Keratinocyte (primary cell): ENCODE results near the gene SLC26A9. TPM values are rescaled to one million over a fixed set of nuclear protein-coding genes. Genes with fewer than 3 reads are reported as not detected.

Experiments used
- DNase-seq: peaks from one replicate; pipeline ENCODE4 v3.0.0-alpha.2; 2011; ENCODE audit warnings: low read depth, missing footprints, low spot score
- FAIRE-seq: peaks from 2 replicates; lab custom pipeline; 2011; peaks lifted over from hg19 to GRCh38; lab: Jason Lieb, UNC
- H2AFZ ChIP-seq: 2 replicates; pipeline ENCODE4 v1.6.0; 2012; ENCODE audit warnings: low read length, control low read depth, inconsistent platforms; ENCODE audit not compliant: control insufficient read depth
- H3K27ac ChIP-seq: 2 replicates; pipeline ENCODE4 v1.5.1; 2011; ENCODE audit warnings: low read length; ENCODE audit not compliant: control insufficient read depth, insufficient read depth
- H3K27me3 ChIP-seq: 3 replicates; pipeline ENCODE4 v1.6.0; 2011; ENCODE audit warnings: low read length; ENCODE audit not compliant: control insufficient read depth, insufficient read depth; ENCODE audit errors: extremely low read depth
- H3K36me3 ChIP-seq, 2 experiments: 2 replicates in 1 of 2; 3 replicates in 1 of 2; pipeline ENCODE4 v1.5.1; 2011; ENCODE audit warnings: low read length in 2 of 2, mild to moderate bottlenecking in 1 of 2; ENCODE audit not compliant: control insufficient read depth in 2 of 2, insufficient read depth in 2 of 2; ENCODE audit errors: extremely low read depth in 1 of 2
- H3K4me1 ChIP-seq: 3 replicates; pipeline ENCODE4 v1.5.1; 2011; ENCODE audit warnings: low read length; ENCODE audit not compliant: control insufficient read depth, insufficient read depth; ENCODE audit errors: extremely low read depth
- H3K4me2 ChIP-seq: 3 replicates; pipeline ENCODE4 v1.6.0; 2011; ENCODE audit warnings: low read depth, low read length; ENCODE audit not compliant: control insufficient read depth, insufficient read depth; ENCODE audit errors: extremely low read depth
- H3K4me3 ChIP-seq, 3 experiments: fragments of 200-600 bp in 1 of 3; sonication (generic) in 1 of 3; 2 replicates in 2 of 3; 3 replicates in 1 of 3; pipeline ENCODE4 v1.5.1; 2011 to 2016; ENCODE audit warnings: low read length in 3 of 3, mild to moderate bottlenecking in 3 of 3, control low read depth in 2 of 3, inconsistent platforms in 1 of 3, low read depth in 1 of 3, mixed read lengths in 1 of 3, mixed run types in 1 of 3, moderate library complexity in 1 of 3; ENCODE audit not compliant: control insufficient read depth in 2 of 3, insufficient read depth in 2 of 3; ENCODE audit errors: extremely low read depth in 1 of 3
- H3K79me2 ChIP-seq: 2 replicates; pipeline ENCODE4 v1.6.0; 2012; ENCODE audit warnings: low read length; ENCODE audit not compliant: control insufficient read depth, insufficient read depth
- H3K9ac ChIP-seq: 3 replicates; pipeline ENCODE4 v1.6.0; 2011; ENCODE audit warnings: low read length; ENCODE audit not compliant: control insufficient read depth, insufficient read depth; ENCODE audit errors: extremely low read depth
- H3K9me1 ChIP-seq: 3 replicates; pipeline ENCODE4 v1.6.0; 2011; ENCODE audit warnings: low read length; ENCODE audit not compliant: control insufficient read depth, insufficient read depth; ENCODE audit errors: extremely low read depth
- H3K9me3 ChIP-seq: 2 replicates; pipeline ENCODE4 v1.5.1; 2012; ENCODE audit warnings: low read depth, low read length; ENCODE audit not compliant: control insufficient read depth
- H4K20me1 ChIP-seq: 3 replicates; pipeline ENCODE4 v1.6.0; 2011; ENCODE audit warnings: low read length; ENCODE audit not compliant: control insufficient read depth, insufficient read depth; ENCODE audit errors: extremely low read depth
- CTCF ChIP-seq, 3 experiments: IDR thresholded peaks in 1 of 3; conservative IDR thresholded peaks in 1 of 3; optimal IDR thresholded peaks in 1 of 3; 2 replicates in 2 of 3; 3 replicates in 1 of 3; pipeline versions ENCODE3 to v1.5.1; 2011; ENCODE audit warnings: low read length in 3 of 3, mild to moderate bottlenecking in 3 of 3, moderate library complexity in 2 of 3, control low read depth in 1 of 3, inconsistent platforms in 1 of 3; ENCODE audit not compliant: insufficient read depth in 2 of 3; ENCODE audit errors: extremely low read depth in 1 of 3
- EZH2 ChIP-seq: IDR thresholded peaks from one replicate; pipeline ENCODE4 v1.6.1; 2012; ENCODE audit warnings: inconsistent platforms, mild to moderate bottlenecking, low read length, moderate library complexity
- dilution Hi-C: fragments of 300-500 bp; cut with MboI; formaldehyde crosslinking; loops from one replicate; pipeline ENCODE4 v1.7.0; 2020; ENCODE audit warnings: low sequenced_read_pairs; ENCODE audit not compliant: extremely low pct_ligation_motif_present
- polyA plus RNA-seq, 5 experiments: library from polyadenylated mRNA; depleted of rRNA in 3 of 5; stranded (reverse) in 3 of 5; stranded (forward) in 1 of 5; unstranded in 1 of 5; fragments of >200 nt; gene quantifications; 1 replicate in 1 of 5; 2 replicates in 3 of 5; 3 replicates in 1 of 5; pipeline versions ENCODE4 v1.2.1 to v1.2.3, GENCODE V29; 2011 to 2012; ENCODE audit warnings: missing spikeins in 2 of 5, low read depth in 1 of 5, low replicate concordance in 1 of 5

The SLC26A9 gene
- polyA plus RNA-seq, 1 donor (not counting 4 experiments of a cell fraction or from before 2014, with no cell fraction given), result 0.03 TPM

GRCh38 chr1:205916541-205916940 lies 26.7 kb downstream of the SLC26A9 start:
- no peak overlapping the region for H3K9ac ChIP-seq
- H3K4me3 ChIP-seq, result no peak overlapping the region
- DNase-seq (no peak), FAIRE-seq (no peak)
- H3K27me3 ChIP-seq, result peaks cover 36% of the 10 kb centered on the region
- dilution Hi-C loops, result no loop called here
- H3K27ac ChIP-seq, result no peak overlapping the region
- no peak overlapping the region for H3K4me2 ChIP-seq
- no peaks in the 10 kb centered on the region for H3K4me1 ChIP-seq
- TF ChIP-seq EZH2 (no peak), CTCF (optimal IDR thresholded peaks at IDR 0.05 in 1 of 3, IDR thresholded peaks at IDR 0.05 in 1 of 3, conservative IDR thresholded peaks at IDR 0.05 in 1 of 3; ENCODE audit: extremely low read depth in 1 of 3, insufficient read depth in 2 of 3, low read length in 3 of 3) (no peak)
- H3K36me3 ChIP-seq, result no peaks in the 10 kb centered on the region
- H4K20me1 ChIP-seq, result no peaks in the 10 kb centered on the region
- no peaks in the 10 kb centered on the region for H3K9me1 ChIP-seq
- no peak overlapping the region for H2AFZ ChIP-seq
- H3K79me2 ChIP-seq, result no peaks in the 10 kb centered on the region
- H3K9me3 ChIP-seq, result no peaks in the 10 kb centered on the region

GRCh38 chr1:205915354-205915990 lies 27.8 kb downstream of the SLC26A9 start:
- no peak overlapping the region for H3K27ac ChIP-seq

More at GRCh38 chr1:205915354-205915990, 27.8 kb downstream of the SLC26A9 start:
- no peaks in the 10 kb centered on the region for H3K9me3 ChIP-seq
- no peaks in the 10 kb centered on the region for H3K4me1 ChIP-seq
- no peaks in the 10 kb centered on the region for H3K36me3 ChIP-seq
- H2AFZ ChIP-seq, result no peak overlapping the region
- H3K9ac ChIP-seq, result no peak overlapping the region
- no peaks in the 10 kb centered on the region for H3K9me1 ChIP-seq
- H3K79me2 ChIP-seq, result no peaks in the 10 kb centered on the region
- H3K4me2 ChIP-seq, result no peak overlapping the region
- H4K20me1 ChIP-seq, result no peaks in the 10 kb centered on the region
- no peak for TF ChIP-seq CTCF (optimal IDR thresholded peaks at IDR 0.05 in 1 of 3, IDR thresholded peaks at IDR 0.05 in 1 of 3, conservative IDR thresholded peaks at IDR 0.05 in 1 of 3; ENCODE audit: extremely low read depth in 1 of 3, insufficient read depth in 2 of 3, low read length in 3 of 3)
- TF ChIP-seq EZH2, result no peak
- peaks cover 36% of the 10 kb centered on the region for H3K27me3 ChIP-seq
- dilution Hi-C loops, result no loop called here
- FAIRE-seq, result no peak
- no peak overlapping the region for H3K4me3 ChIP-seq
- no peak for DNase-seq
